ENCODE data around the gene BCAM.
"Not testable (repeated sequence)": the region's sequence is repeated elsewhere in the genome, so short reads cannot be mapped to it uniquely, and the experiment has no call there.

The BCAM gene

DNA sequence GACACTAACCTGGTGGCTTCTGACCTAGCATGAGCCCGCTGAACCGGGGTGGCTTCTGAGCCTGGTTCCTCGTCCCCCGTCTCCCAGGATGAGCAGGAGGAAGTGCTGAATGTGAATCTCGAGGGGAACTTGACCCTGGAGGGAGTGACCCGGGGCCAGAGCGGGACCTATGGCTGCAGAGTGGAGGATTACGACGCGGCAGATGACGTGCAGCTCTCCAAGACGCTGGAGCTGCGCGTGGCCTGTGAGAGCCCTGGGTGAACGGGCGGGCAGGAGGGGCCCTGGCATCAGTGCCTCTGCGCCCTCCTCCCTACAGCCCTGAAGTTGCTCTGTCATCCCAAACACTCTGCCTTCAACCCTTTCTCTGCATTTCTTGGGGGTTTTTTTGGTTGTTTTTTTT lies 5.6 kb downstream of the BCAM start:
- no peak for FAIRE-seq
- DNase-seq (ENCODE audit: insufficient read length, low spot score): no peak

DNA sequence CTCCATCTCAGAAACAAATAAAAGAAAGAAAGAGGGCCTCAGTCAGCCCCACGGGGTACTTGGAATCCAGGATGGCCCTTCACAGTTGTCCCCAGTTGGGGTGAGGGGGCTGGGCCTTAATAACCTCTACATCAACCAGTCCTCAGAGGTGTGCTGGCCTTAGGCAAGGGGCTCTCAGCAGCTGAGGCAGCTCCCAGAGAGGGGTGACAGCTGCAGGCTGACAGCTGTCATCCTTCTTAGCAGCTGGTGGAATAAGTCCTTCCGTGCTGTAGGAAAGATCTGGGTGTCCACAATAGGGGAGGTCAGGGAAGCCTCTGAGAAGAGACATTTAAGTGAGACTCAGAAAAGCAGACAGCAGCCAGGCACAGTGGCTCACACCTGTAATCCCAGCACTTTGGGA lies 7.4 kb downstream of the BCAM start:
- DNase-seq (ENCODE audit: insufficient read length, low spot score) (no peak), FAIRE-seq (no peak)

DNA sequence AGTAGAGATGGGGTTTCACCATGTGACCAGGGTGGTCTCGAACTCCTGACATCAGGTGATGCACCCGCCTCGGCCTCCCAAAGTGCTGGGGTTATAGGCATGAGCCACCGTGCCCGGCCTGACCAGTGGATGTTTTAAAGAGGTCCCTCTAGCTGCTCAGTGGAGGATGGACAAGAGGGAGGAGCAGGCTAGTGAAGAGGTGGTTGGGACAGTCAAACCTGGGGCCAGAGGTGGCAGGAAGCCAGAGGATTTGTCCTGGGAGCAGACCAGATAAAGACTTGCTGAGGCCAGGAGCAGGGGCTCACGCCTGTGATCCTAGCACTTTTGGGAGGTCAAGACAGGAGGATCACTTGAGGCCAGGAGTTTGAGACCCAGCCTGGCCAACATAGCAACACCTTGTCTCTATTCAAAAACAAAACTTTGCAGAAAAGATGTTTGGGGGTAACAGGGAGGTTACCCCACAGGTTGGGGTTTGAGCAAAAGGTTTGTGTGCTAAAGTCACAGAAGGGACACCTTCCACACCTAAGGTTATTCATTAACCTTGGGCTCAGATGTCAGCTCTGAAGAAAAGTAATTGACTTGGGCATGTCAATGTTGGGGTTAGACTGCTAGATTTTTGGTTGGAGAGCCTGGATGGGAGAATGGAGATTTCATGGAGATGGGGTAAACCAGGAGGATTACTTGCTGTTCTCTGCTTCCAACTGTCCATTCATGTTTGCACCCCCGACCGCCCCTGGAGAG lies 9.0 kb downstream of the BCAM start:
- DNase-seq (ENCODE audit: insufficient read length, low spot score) (no peak), FAIRE-seq (no peak)

DNA sequence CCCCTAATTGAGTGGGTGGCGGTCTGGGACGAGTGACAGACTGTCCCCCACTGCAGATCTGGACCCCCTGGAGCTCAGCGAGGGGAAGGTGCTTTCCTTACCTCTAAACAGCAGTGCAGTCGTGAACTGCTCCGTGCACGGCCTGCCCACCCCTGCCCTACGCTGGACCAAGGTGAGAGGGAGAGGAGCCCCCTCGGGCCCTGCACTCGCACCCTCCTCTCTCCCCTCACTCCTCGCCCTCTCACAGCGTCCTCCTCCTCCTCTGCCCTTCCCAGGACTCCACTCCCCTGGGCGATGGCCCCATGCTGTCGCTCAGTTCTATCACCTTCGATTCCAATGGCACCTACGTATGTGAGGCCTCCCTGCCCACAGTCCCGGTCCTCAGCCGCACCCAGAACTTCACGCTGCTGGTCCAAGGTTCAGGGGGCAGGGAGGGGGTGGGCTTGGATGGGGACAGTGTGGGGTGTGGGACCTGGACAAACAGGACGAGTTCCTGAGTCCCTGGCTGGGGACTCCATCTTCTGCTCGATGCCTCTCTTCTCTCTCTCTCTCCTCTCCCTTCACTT lies 9.6 kb downstream of the BCAM start:
- FAIRE-seq: no peak

DNA sequence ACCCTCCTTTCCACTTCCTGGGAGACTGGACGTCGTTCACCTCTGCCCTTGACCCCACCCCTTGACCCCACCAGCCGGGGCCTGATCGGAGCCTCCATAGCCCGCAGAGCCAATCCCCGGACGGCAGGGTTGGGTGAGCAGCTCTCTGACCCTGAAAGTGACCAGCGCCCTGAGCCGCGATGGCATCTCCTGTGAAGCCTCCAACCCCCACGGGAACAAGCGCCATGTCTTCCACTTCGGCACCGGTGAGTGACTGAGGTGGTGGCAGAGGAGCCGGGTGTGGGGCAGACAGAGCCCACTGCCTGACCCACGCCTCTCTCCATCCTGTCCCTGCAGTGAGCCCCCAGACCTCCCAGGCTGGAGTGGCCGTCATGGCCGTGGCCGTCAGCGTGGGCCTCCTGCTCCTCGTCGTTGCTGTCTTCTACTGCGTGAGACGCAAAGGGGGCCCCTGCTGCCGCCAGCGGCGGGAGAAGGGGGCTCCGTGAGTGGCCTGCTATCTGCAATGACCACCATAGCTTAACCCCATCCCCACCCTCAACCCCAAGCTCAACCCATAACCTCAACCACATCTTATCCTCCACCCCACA lies 10.4 kb downstream of the BCAM start:
- no peak for FAIRE-seq

More for the DNA sequence above, 9.6 kb downstream of the BCAM start:
- no peak for DNase-seq (ENCODE audit: insufficient read length, low spot score)

DNA sequence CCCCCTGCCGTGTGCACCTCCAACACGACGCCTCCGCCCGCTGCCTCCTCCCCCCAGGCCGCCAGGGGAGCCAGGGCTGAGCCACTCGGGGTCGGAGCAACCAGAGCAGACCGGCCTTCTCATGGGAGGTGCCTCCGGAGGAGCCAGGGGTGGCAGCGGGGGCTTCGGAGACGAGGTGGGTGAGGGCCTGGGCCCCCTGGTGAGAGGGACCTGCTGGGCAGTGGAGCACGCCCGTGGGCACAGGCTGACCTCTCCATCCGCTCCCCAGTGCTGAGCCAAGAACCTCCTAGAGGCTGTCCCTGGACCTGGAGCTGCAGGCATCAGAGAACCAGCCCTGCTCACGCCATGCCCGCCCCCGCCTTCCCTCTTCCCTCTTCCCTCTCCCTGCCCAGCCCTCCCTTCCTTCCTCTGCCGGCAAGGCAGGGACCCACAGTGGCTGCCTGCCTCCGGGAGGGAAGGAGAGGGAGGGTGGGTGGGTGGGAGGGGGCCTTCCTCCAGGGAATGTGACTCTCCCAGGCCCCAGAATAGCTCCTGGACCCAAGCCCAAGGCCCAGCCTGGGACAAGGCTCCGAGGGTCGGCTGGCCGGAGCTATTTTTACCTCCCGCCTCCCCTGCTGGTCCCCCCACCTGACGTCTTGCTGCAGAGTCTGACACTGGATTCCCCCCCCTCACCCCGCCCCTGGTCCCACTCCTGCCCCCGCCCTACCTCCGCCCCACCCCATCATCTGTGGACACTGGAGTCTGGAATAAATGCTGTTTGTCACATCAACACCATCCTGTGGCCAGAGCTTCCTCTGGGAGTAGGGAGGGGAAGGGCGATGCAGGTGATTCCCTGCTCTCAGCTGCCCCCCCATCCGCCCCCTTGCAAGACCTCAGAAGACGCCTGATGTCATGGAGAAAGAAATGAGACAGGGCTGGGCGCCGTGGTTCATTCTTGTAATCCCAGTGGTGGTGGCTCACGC lies 12.0 kb downstream of the BCAM start:
- no peak for FAIRE-seq
- no peak for DNase-seq (ENCODE audit: insufficient read length, low spot score)

More for the DNA sequence above, 10.4 kb downstream of the BCAM start:
- no peak for DNase-seq (ENCODE audit: insufficient read length, low spot score)

DNA sequence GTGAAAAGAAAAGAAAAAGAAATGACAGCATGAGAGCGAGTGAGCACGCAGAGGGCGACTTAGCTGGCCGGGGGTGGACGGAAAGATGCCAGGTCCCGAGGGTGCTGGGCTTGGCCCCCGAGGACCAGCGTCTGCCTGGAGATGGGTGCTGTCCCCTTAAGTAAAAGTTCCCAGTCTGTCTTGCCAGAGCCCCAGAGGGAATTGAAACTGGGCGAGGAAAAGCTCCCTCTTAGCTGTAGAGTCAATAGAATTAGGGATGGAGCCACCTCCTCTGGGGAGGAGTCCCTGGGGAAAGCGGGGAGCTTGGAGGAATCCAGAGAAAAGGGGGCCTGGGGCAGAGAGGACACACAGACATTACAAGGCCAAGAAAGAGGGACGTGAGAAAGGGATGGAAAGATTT lies 13.3 kb downstream of the BCAM start:
- FAIRE-seq (no peak), DNase-seq (ENCODE audit: insufficient read length, low spot score) (no peak)

DNA sequence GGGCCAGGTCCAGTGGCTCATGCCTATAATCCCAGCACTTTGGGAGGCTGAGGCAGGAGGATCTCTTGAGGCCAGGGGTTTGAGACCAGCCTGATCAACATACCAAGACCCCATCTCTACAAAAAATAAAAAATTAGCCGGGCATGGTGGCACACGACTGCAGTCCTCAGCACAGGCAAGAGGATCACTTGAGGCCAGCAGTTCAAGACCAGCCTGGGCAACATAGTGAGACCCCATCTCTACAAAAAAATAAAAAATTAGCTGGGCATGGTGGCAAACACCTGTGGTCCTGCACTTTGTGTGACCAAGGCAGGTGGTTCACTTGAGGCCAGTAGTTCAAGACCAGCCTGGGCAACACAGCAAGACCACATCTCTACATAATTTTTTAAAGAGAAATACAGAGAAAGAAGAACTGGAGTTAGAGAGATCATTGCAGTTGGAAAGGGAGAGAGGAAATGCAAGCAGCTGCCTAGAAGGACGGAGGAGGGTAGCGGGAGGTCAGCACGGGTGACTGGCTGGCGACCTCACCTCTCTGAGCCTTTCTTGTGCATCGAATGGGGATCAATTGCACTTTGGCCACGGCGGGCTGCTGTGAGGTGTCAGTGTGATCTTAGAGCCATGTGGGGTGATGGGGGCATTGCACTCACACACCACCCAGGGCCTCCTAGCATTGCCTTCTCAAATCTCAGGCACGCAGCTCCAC lies 13.9 kb downstream of the BCAM start:
- DNase-seq (ENCODE audit: insufficient read length, low spot score): no peak
- no peak for FAIRE-seq

DNA sequence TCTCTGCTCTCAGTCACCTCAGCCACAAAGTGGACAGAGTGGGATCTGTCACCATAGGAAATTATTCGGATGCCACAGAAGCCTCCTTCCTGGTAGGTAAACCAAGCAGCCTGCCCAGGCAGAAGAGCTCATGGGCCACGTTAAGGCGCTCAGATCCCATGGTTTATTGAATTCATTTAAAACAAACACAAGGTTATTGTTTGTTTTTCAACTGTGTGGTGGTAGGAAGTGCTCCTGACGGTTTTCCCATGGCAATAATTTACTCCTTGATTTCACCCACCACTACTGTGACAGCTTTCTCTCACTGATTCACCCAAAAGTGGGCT lies 14.4 kb downstream of the BCAM start:
- DNase-seq (ENCODE audit: insufficient read length, low spot score) (no peak), FAIRE-seq (no peak)

DNA sequence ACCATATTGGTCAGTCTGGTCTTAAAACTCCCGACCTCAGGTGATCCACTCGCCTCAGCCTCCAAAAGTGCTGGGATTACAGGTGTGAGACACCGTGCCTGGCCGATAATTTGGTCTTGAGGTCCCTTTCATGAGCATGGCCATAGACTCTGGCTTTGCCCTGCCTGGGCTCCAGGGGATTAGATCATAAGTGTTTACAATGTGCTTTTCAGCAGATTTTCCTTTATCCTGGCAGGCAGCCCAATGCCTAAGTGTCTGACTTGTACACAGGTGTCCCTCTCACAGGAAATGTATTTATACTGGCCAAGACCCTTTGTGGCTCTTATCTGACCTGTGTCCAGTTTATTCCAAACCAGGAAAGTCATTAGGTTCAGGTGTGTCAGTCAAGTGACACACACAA lies 15.9 kb downstream of the BCAM start:
- DNase-seq (ENCODE audit: insufficient read length, low spot score) (no peak), FAIRE-seq (no peak)

DNA sequence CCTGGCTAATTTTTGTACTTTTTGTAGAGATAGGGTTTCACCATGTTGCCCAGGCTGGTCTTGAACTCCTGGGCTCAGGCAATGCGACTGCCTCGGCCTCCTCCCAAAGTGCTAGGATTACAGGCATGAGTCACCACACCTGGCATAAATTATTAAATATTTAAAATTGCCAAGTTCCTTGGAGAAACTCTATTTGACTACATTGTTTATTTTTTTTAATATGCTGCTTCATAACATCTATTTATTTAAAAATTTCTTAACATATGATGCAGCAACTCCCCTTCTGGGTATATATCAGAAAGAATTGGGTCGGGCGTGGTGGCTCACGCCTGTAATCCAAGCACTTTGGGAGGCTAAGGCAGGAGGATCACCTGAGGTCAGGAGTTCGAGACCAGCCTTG lies 24.0 kb downstream of the BCAM start:
- not testable (repeated sequence) for FAIRE-seq; DNase-seq (ENCODE audit: insufficient read length, low spot score)

DNA sequence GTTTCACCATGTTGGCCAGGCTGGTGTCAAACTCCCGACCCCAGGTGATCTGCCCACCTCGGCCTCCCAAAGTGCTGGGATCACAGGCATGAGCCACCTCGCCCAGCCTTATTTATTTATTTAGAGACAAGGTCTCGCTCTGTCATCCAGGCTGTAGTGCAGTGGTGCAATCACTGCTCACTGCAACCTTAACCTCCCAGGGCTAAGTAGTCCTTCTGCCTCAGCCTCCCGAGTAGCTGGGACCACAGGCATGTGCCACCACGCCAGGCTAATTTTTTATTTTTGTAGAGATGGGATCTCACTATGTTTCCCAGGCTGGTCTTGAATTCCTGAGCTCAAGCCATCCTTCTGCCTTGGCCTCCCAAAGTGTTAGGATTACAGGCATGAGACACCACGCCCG lies 25.5 kb downstream of the BCAM start:
- FAIRE-seq; DNase-seq (ENCODE audit: insufficient read length, low spot score): not testable (repeated sequence)

DNA sequence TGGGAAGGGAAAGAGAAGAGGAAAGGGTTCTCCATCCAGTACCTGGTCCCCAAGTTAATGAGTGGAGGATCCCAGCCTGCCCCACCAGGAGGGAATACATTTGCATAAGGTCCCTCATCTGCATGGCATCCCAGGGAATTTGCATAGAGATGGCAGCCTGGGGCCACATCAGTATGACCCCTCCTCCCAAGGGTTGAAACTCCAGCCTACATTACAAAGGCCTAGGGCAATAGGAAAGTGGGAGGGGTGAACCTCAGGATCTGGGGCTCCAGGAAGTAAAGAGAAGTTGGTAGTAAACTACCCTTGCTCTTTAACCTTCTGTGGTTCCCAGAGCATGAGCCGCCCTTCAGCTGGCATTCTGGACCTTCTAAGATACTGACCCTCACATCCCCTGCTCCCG lies 30.4 kb downstream of the BCAM start:
- no peak for DNase-seq (ENCODE audit: insufficient read length, low spot score)
- no peak for FAIRE-seq

DNA sequence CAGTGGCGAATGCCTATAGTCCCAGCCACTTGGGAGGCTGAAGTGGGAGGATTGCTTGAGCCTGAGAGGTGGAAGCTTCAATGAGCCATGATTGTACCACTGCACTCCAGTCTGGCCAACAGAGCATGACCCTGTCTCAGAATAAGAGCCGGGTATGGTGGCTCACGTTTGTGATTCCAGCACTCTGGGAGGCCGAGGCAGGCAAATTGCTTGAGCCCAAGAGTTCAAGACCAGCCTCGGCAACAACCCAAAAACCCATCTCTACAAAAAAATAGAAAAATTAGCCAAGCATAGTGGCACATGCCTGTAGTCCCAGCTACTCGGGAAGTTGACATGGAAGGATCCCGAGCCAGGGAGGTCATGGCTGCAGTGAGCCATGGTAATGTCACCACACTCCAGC lies 31.9 kb downstream of the BCAM start:
- FAIRE-seq (no peak), DNase-seq (ENCODE audit: insufficient read length, low spot score) (no peak)

DNA sequence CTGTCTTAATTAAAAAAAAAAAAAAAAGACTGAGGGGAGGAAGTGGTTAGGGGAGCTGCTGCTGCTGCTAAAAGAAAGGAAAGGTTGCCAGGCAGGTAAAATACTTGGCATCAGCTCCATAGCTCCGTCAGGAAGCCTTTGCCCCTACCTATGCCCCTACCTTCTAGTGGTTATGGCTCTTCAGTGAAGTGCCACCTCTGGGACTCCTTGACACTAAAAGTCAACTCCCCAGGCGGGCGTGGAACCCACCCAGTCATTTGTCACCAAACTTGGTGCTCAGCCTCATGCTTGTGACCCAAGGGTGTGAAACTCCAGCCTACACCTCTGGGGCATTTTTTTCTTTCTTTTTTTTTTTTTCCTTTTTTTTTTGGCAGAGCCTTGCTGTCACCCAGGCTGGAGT lies 32.3 kb downstream of the BCAM start:
- no peak for DNase-seq (ENCODE audit: insufficient read length, low spot score)
- FAIRE-seq: no peak

DNA sequence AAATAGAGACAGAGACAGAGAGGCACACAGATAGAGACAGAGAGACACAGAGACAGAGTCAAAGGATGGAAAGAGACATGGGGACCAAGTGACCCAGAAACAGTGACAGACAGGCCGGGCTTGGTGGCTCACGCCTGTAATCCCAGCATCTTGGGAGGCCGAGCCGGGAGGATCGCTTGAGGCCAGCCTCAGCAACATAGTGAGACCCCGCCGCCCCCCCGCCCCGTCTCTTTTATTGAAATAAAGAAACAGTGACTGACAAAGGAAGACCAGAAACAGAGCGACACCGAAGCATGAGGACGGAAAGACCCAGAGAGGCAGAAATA lies 36.3 kb downstream of the BCAM start:
- no peak for FAIRE-seq
- DNase-seq (ENCODE audit: insufficient read length, low spot score): no peak

DNA sequence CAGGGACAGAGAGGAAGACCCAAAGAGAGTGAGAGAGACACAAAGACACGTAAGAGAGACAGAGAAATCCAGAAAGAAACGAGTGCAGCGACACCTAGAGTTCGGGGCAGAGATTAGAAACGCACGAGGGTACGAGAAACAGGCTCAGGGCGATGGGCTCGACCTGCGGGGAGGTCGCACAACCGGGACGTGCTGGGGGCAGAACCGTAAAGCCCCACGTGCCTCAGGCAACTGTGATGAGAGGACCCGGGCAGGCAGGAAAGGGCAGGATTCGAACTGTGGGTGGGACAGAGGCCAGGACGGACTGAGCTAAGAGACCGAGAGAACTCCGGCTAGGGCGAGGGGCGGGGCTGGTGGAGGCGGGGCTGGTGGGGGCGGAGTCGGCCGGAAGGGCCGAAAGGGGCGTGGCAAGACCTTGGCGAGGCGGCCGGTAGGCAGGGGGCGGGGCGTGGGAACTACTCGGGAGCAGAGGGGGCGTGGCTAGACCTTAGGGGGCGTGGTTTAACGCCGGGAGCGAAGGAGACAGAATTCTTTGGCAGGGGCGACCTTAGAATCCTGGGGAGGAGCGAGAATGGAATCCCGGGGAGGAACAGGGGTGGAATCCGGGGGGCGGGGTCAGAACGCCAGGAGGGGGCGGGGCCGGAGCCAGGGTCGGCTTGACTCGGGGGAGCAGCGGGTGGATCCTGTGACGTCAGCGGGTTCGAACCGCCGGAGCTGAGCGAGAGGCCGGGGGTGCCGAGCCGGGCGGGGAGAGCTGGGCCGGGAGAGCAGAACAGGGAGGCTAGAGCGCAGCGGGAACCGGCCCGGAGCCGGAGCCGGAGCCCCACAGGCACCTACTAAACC lies 36.9 kb downstream of the BCAM start, which contains the start of gene NECTIN2:
TSS of gene NECTIN2 (plus strand) at position 686 of the 843 bp plus-strand sequence. CDS start 229 bp downstream, outside the sequence.
- FAIRE-seq (peak; percentile 96), DNase-seq (ENCODE audit: insufficient read length, low spot score) (peak; percentile 98)

DNA sequence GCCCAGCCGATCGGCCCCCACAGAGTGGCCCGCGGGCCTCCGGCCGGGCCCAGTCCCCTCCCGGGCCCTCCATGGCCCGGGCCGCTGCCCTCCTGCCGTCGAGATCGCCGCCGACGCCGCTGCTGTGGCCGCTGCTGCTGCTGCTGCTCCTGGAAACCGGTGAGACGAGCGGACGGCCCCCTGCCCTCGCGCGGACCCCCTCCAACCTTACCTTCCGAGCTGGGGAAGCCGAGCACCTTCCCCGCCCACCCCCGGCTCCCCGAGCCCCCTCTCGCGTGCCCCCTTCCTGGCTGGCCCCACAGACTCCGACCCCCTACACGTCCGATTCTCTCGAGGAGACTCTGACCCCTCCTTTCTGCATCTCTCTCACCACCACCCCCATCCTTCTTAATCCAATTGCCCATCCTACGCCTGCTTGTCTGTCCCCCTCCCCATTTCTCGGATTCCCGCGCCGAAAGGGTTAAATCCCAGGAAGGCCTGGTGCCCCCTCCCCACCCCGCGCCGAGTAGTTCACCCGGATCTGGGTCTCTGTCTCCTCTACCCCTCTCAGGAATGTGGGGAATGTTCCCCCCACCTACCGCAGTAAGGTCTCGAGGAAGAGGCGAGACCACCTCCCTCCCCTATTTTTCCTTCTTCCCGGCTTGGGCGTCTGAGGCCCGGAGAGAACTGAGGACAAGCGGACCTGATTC lies 37.7 kb downstream of the BCAM start:
- no peak for FAIRE-seq
- DNase-seq (ENCODE audit: insufficient read length, low spot score): no peak

Measured in HTR-8/SVneo (cell line).